Lung (tissue), 12 donors: ENCODE data around the gene FAM168A. TPM values are rescaled to one million over a fixed set of nuclear protein-coding genes. Genes with fewer than 3 reads are reported as not detected.

Source experiments
- ATAC-seq: fragments of 200-7000 bp; cut with Tn5 transposase; one replicate; pipeline ENCODE4 v1.9.1; 2020; ENCODE audit warnings: moderate number of reproducible peaks; ENCODE audit not compliant: insufficient read depth, low FRiP score
- DNase-seq, 3 donors: peaks; one replicate each; pipeline ENCODE4 v3.0.0-alpha.2; 2013 to 2017
- H3K27ac ChIP-seq, 2 donors: one replicate each; pipeline ENCODE4 v1.5.1; 2013; ENCODE audit warnings: mild to moderate bottlenecking in 2 of 2, moderate library complexity in 2 of 2, control low read depth in 1 of 2, inconsistent platforms in 1 of 2, low read depth in 1 of 2, low read length in 1 of 2
- H3K27me3 ChIP-seq, 3 donors: one replicate each; pipeline ENCODE4 v1.5.1; 2013; ENCODE audit warnings: low read length in 2 of 3; ENCODE audit not compliant: control insufficient read depth in 3 of 3, insufficient read depth in 3 of 3
- H3K36me3 ChIP-seq, 4 donors: one replicate each; pipeline ENCODE4 v1.5.1; 2013; ENCODE audit warnings: low read length in 4 of 4, mild to moderate bottlenecking in 1 of 4, moderate library complexity in 1 of 4; ENCODE audit not compliant: control insufficient read depth in 4 of 4, insufficient read depth in 4 of 4
- H3K4me1 ChIP-seq, 5 donors: one replicate each; pipeline ENCODE4 v1.5.1; 2013; ENCODE audit warnings: low read length in 5 of 5, mild to moderate bottlenecking in 2 of 5, moderate library complexity in 1 of 5; ENCODE audit not compliant: control insufficient read depth in 5 of 5, insufficient read depth in 5 of 5
- H3K4me3 ChIP-seq: one replicate; pipeline ENCODE4 v1.5.1; 2013; ENCODE audit warnings: mild to moderate bottlenecking, control low read depth, moderate library complexity
- H3K9ac ChIP-seq, 2 donors: one replicate each; pipeline ENCODE4 v1.5.1; 2013; ENCODE audit warnings: low read length in 2 of 2, control low read depth in 1 of 2; ENCODE audit not compliant: insufficient read depth in 1 of 2
- H3K9me3 ChIP-seq, 4 donors: one replicate each; pipeline ENCODE4 v1.5.1; 2013; ENCODE audit warnings: low read length in 3 of 4, mild to moderate bottlenecking in 1 of 4, moderate library complexity in 1 of 4; ENCODE audit not compliant: control insufficient read depth in 4 of 4, insufficient read depth in 3 of 4
- CTCF ChIP-seq: IDR thresholded peaks from 2 replicates; pipeline ENCODE4 v1.5.1; 2012; ENCODE audit warnings: mild to moderate bottlenecking; ENCODE audit errors: control extremely low read depth, extremely low read depth
- WGBS, 2 donors: extraction: QIAGEN DNeasy Blood & Tissue Kit; methylation state at CpG; one replicate each; pipeline ENCODE4 v1.1.7; 2013; 5-methylcytosine and 5-hydroxymethylcytosine counted together
- polyA plus RNA-seq, 2 donors: library from polyadenylated mRNA; stranded (reverse); fragments of 200-250 nt; gene quantifications; one replicate each; pipeline ENCODE4 v1.2.1, GENCODE V29; 2013
- total RNA-seq, 2 donors: library from RNA; depleted of rRNA in 1 of 2; stranded (reverse); fragments of >200 nt in 1 of 2; gene quantifications; one replicate each; pipeline ENCODE4 v1.2.1, GENCODE V29; 2014 to 2021
- donor health status: control.
- donor health status: control.
- donor health status: Bipolar disorder and iron deficiency.
- donor health status: healthy.
- donor health status: DM: yes; HTN: yes; CAD: no.

FAM168A gene
- total and polyA plus RNA-seq, 4 donors = 6.7 to 25.5 (median 17.1) TPM

- DNase-seq (no peak), ATAC-seq (no peak)
- no peaks in the 10 kb centered on the region for H3K9me3 ChIP-seq
- no peaks in the 10 kb centered on the region for H3K36me3 ChIP-seq
- H3K4me1 ChIP-seq = peaks cover 0 to 19% (median 0%) of the 10 kb centered on the region in 5 donors
- H3K27ac ChIP-seq = no peak overlapping the region
- no peak overlapping the region for H3K4me3 ChIP-seq
- H3K27me3 ChIP-seq = no peaks in the 10 kb centered on the region
- H3K9ac ChIP-seq = no peak overlapping the region
- no peak for TF ChIP-seq CTCF
These were observed 31.5 kb downstream of the FAM168A start for GRCh38 chr11:73566422-73566821.

- no peak for ATAC-seq
- 53 to 95% methylated on average over 1 of the region's 1 CpG for whole genome bisulfite sequencing, 2 donors
These were observed 32.1 kb downstream of the FAM168A start for GRCh38 chr11:73565804-73566203.

GRCh38 chr11:73564903-73565302 lies 33.0 kb downstream of the FAM168A start:
- no peaks in the 10 kb centered on the region for H3K36me3 ChIP-seq
- H3K27ac ChIP-seq = no peak overlapping the region
- H3K9ac ChIP-seq = no peak overlapping the region
- WGBS, 2 donors = 93 to 94% methylated on average over 2 of the region's 2 CpGs
- H3K27me3 ChIP-seq = no peaks in the 10 kb centered on the region
- ATAC-seq = no peak
- peaks cover 0 to 19% (median 1%) of the 10 kb centered on the region in 5 donors for H3K4me1 ChIP-seq
- H3K9me3 ChIP-seq = no peaks in the 10 kb centered on the region
- no peak overlapping the region for H3K4me3 ChIP-seq
- DNase-seq = no peak
- TF ChIP-seq CTCF = no peak

More at GRCh38 chr11:73565804-73566203, 32.1 kb downstream of the FAM168A start:
- Histone ChIP-seq H3K4me3 (no peak overlapping the region), H3K36me3 (no peaks in the 10 kb centered on the region), H3K9ac (no peak overlapping the region), H3K27me3 (no peaks in the 10 kb centered on the region), H3K27ac (no peak overlapping the region), H3K9me3 (no peaks in the 10 kb centered on the region), H3K4me1 (peaks cover 0 to 19% (median 0%) of the 10 kb centered on the region in 5 donors)
- no peak for TF ChIP-seq CTCF
- DNase-seq = no peak

- TF ChIP-seq CTCF = no peak
- Histone ChIP-seq H3K27me3 (no peaks in the 10 kb centered on the region), H3K4me1 (peaks cover 0 to 25% (median 1%) of the 10 kb centered on the region in 5 donors), H3K36me3 (no peaks in the 10 kb centered on the region), H3K27ac (no peak overlapping the region), H3K9ac (no peak overlapping the region), H3K4me3 (no peak overlapping the region), H3K9me3 (no peaks in the 10 kb centered on the region)
- ATAC-seq (no peak), DNase-seq (no peak)
- 97 to 98% methylated on average over 2 of the region's 2 CpGs for WGBS, 2 donors
These were observed 34.2 kb downstream of the FAM168A start for GRCh38 chr11:73563539-73564200.
